Stomach (tissue), 9 donors: ENCODE results near the gene MYL5. TPM values are rescaled to one million over a fixed set of nuclear protein-coding genes. Genes with fewer than 3 reads are reported as not detected.

Experiments
- DNase-seq, 2 donors: peaks; one replicate each; pipeline versions ENCODE4 v3.0.0 to v3.0.0-alpha.2; 2013 to 2019
- H3K27ac ChIP-seq, 5 donors: fragments of 200-600 bp in 4 of 5; sonication (generic) in 4 of 5; one replicate each; pipeline ENCODE4 v1.5.1; 2013 to 2019; ENCODE audit warnings: mild to moderate bottlenecking in 1 of 5, moderate library complexity in 1 of 5
- H3K27me3 ChIP-seq, 3 donors: fragments of 200-600 bp; sonication (generic); one replicate each; pipeline ENCODE4 v1.5.1; 2017 to 2019; ENCODE audit warnings: mixed run types in 1 of 3
- H3K36me3 ChIP-seq, 4 donors: fragments of 200-600 bp; sonication (generic); 1 replicate in 3 of 4; 2 replicates in 1 of 4; pipeline ENCODE4 v1.5.1; 2016 to 2019
- H3K4me1 ChIP-seq, 4 donors: fragments of 200-600 bp; sonication (generic); one replicate each; pipeline ENCODE4 v1.5.1; 2016 to 2019
- H3K4me3 ChIP-seq, 4 donors: fragments of 200-600 bp; sonication (generic) in 3 of 4; one replicate each; pipeline ENCODE4 v1.5.1; 2016 to 2019; ENCODE audit warnings: mild to moderate bottlenecking in 1 of 4
- H3K9me3 ChIP-seq, 4 donors: fragments of 200-600 bp; sonication (generic); one replicate each; pipeline ENCODE4 v1.5.1; 2016 to 2019
- EP300 ChIP-seq: sonication (generic); formaldehyde crosslinking; IDR thresholded peaks from one replicate; pipeline ENCODE4 v1.6.1; 2017; ENCODE audit warnings: antibody characterized with exemption
- POLR2A ChIP-seq, 4 donors: fragments of 450-650 bp; IDR thresholded peaks; one replicate each; pipeline ENCODE4 v1.6.1; 2016; ENCODE audit warnings: antibody characterized with exemption in 4 of 4, control low read depth in 2 of 4, mild to moderate bottlenecking in 1 of 4, moderate library complexity in 1 of 4
- POLR2AphosphoS5 ChIP-seq, 3 donors: sonication (generic); formaldehyde crosslinking; IDR thresholded peaks; one replicate each; pipeline ENCODE4 v1.6.1; 2016; ENCODE audit warnings: antibody characterized with exemption in 3 of 3
- WGBS, 5 donors: extraction: QIAGEN DNeasy Blood & Tissue Kit in 3 of 5; methylation state at CpG; one replicate each; pipeline versions ENCODE4 v1.1.5 to v1.1.7; 2013 to 2018; 5-methylcytosine and 5-hydroxymethylcytosine counted together
- intact Hi-C: fragments of 100-400 bp; cut with DNase I; formaldehyde crosslinking; loops from one replicate; pipeline ENCODE4 v1.15.1; 2023; ENCODE audit warnings: low total_unique reads
- polyA plus RNA-seq, 3 donors: library from polyadenylated mRNA; stranded (reverse); fragments of 200-250 nt; gene quantifications; one replicate each; pipeline ENCODE4 v1.2.3, GENCODE V29; 2013
- total RNA-seq, 5 donors: library from RNA; depleted of rRNA; stranded (reverse); fragments of >200 nt; gene quantifications; one replicate each; pipeline versions ENCODE4 v1.1.0 to v1.2.3, GENCODE V29; 2014 to 2016
- TF ChIP-seq, protein P1 (sequence below), 7 experiments: fragments of 450-650 bp in 4 of 7; fragments of 200-600 bp in 3 of 7; sonication (generic) in 3 of 7; IDR thresholded peaks; one replicate each; pipeline ENCODE4 v1.5.1; 2016 to 2019; ENCODE audit warnings: antibody characterized with exemption in 7 of 7, control low read depth in 2 of 7, mild to moderate bottlenecking in 1 of 7
- donor health status: healthy with polysubstance abuse.
- donor health status: Bipolar disorder and iron deficiency.
- donor health status: healthy.

Gene MYL5
- total and polyA plus RNA-seq, 8 donors, result 7.0 to 148 (median 16.2) TPM

- H3K4me3 ChIP-seq, result peak overlapping the region; percentile 62 to 78 (median 68)
- DNase-seq, result no peak
- H3K27ac ChIP-seq, result peak overlapping the region in 1 of 5 donors; percentile 67
- WGBS, 5 donors, result 24 to 43% (median 33%) methylated on average over 10 to 20 of the region's 20 CpGs
- H3K27me3 ChIP-seq, result peaks cover 0 to 25% (median 8%) of the 10 kb centered on the region in 3 donors
- H3K36me3 ChIP-seq, result no peaks in the 10 kb centered on the region
- no peak for TF ChIP-seq POLR2A (IDR thresholded peaks at IDR 0.05)
- TF ChIP-seq POLR2AphosphoS5 (IDR thresholded peaks at IDR 0.05), result no peak
- no peak for TF ChIP-seq EP300
- TF ChIP-seq, protein P1, sequence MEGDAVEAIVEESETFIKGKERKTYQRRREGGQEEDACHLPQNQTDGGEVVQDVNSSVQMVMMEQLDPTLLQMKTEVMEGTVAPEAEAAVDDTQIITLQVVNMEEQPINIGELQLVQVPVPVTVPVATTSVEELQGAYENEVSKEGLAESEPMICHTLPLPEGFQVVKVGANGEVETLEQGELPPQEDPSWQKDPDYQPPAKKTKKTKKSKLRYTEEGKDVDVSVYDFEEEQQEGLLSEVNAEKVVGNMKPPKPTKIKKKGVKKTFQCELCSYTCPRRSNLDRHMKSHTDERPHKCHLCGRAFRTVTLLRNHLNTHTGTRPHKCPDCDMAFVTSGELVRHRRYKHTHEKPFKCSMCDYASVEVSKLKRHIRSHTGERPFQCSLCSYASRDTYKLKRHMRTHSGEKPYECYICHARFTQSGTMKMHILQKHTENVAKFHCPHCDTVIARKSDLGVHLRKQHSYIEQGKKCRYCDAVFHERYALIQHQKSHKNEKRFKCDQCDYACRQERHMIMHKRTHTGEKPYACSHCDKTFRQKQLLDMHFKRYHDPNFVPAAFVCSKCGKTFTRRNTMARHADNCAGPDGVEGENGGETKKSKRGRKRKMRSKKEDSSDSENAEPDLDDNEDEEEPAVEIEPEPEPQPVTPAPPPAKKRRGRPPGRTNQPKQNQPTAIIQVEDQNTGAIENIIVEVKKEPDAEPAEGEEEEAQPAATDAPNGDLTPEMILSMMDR (IDR thresholded peaks at IDR 0.05), result no peak
- peaks cover 7 to 21% (median 18%) of the 10 kb centered on the region in 4 donors for H3K4me1 ChIP-seq
- intact Hi-C loops, result no loop called here
- no peaks in the 10 kb centered on the region for H3K9me3 ChIP-seq
These were observed 11.3 kb upstream of the MYL5 start for GRCh38 chr4:663046-663437.

DNA sequence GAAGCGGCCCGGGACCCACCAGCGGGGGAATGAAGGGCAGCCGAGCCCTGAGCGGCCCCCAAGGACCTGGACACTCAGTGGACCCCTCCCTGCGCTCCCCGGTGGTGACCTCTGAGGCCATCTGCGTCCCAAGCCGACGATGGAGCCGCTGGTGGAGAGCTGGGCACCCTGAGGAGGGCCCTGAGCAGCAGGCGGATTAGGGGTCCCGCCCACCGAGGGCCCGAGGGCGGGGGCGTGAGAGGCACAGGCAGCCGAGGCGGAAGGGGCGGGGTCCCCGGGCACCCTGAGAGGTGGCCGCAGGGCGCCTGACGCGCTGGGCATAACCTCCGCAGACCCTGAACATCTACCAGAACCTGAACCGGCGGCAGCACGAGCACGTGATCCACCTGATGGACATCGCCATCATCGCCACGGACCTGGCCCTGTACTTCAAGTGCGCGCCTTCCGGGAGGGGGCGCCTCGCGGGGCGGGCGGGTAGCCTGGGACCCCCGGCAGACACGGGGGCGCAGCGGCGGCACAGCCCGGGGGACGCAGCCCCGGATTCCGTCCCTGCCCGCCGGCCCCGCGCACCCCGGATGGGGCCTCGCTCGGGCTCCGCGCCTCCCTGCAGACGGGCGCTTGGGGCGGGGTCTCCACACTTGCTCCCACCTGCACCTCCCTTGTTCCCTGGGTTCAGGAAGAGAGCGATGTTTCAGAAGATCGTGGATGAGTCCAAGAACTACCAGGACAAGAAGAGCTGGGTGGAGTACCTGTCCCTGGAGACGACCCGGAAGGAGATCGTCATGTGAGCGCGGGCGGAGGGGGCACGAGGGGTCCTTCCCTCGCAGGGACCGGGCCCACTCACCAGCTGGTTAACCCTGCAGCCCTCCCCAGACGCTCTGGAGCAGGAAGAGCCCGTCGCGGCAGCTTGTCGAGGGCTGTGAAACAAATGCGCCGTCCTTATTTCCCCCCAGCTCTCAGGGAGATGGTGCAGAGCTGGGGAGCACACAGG is 10.6 kb upstream of the MYL5 start:
- Histone ChIP-seq H3K27me3 (peaks cover 0 to 25% (median 8%) of the 10 kb centered on the region in 3 donors), H3K4me3 (peak overlapping the region; percentile 62 to 78 (median 68)), H3K9me3 (no peaks in the 10 kb centered on the region), H3K4me1 (peaks cover 7 to 21% (median 18%) of the 10 kb centered on the region in 4 donors), H3K27ac (peak overlapping the region in 4 of 5 donors; percentile 40 to 67 (median 52)), H3K36me3 (no peaks in the 10 kb centered on the region)
- peak; percentile 53 to 93 for DNase-seq
- WGBS, 5 donors, result 2 to 8% (median 3%) methylated on average over 22 to 80 of the region's 80 CpGs
- TF ChIP-seq EP300 (no peak), POLR2AphosphoS5 (IDR thresholded peaks at IDR 0.05) (peak in 1 of 3 donors; percentile 36)
- intact Hi-C loops, result no loop called here

GRCh38 chr4:664713-665231 is 9.6 kb upstream of the MYL5 start:
- intact Hi-C loops, result no loop called here
- DNase-seq, result peak in 1 of 2 donors; percentile 5
- no peaks in the 10 kb centered on the region for H3K36me3 ChIP-seq

GRCh38 chr4:665381-665750 is 9.0 kb upstream of the MYL5 start:
- no peak for TF ChIP-seq POLR2A (IDR thresholded peaks at IDR 0.05)
- TF ChIP-seq, protein P1 (IDR thresholded peaks at IDR 0.05), result no peak
- intact Hi-C loops, result no loop called here
- DNase-seq, result no peak
- no peak overlapping the region for H3K4me3 ChIP-seq
- H3K27me3 ChIP-seq, result peaks cover 0 to 25% (median 8%) of the 10 kb centered on the region in 3 donors
- H3K27ac ChIP-seq, result no peak overlapping the region
- no peaks in the 10 kb centered on the region for H3K9me3 ChIP-seq
- 78 to 96% (median 83%) methylated on average over 4 to 12 of the region's 12 CpGs for WGBS, 5 donors
- H3K36me3 ChIP-seq, result peaks cover 0 to 4% (median 2%) of the 10 kb centered on the region in 4 donors
- H3K4me1 ChIP-seq, result peaks cover 7 to 21% (median 18%) of the 10 kb centered on the region in 4 donors

More at GRCh38 chr4:664713-665231, 9.6 kb upstream of the MYL5 start:
- WGBS, 5 donors, result 93 to 98% (median 94%) methylated on average over 14 to 24 of the region's 24 CpGs
- no peak overlapping the region for H3K27ac ChIP-seq
- TF ChIP-seq EP300 (no peak), POLR2AphosphoS5 (IDR thresholded peaks at IDR 0.05) (no peak), POLR2A (IDR thresholded peaks at IDR 0.05) (no peak)
- TF ChIP-seq, protein P1 (IDR thresholded peaks at IDR 0.05), result no peak
- H3K4me3 ChIP-seq, result peak overlapping the region in 1 of 4 donors; percentile 78
- H3K9me3 ChIP-seq, result no peaks in the 10 kb centered on the region
- H3K27me3 ChIP-seq, result peaks cover 0 to 25% (median 8%) of the 10 kb centered on the region in 3 donors
- H3K4me1 ChIP-seq, result peaks cover 7 to 21% (median 18%) of the 10 kb centered on the region in 4 donors
